ENCODE data around the gene FAM53B. TPM values are rescaled to one million over a fixed set of nuclear protein-coding genes. Genes with fewer than 3 reads are reported as not detected.

The FAM53B gene
- total and polyA plus RNA-seq, 4 experiments from 2014 or later = 7.3 to 60.7 (median 49.9) TPM

DNA sequence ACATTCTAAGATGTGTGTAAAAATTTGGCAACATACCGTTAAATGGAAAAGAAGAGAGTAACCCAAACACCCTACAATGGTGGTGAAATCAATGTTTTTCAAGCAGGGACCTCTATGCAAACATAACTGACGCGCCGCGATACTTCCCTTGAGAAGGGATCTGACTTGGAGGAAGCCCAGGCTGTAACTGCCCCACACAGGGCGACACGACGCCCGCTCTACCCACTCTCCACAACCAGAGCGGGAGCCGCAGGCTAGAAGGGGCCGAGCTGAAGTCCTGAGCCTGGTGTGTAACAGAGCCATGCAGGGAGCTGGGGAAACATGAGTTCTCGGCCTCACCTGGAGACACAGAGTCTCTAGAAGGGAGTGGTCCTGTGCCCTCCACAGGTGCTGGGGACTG, 120.2 kb downstream of the FAM53B start:
- Mint-ChIP-seq H3K4me3 (no peak overlapping the region), H3K27ac (peak overlapping the region in 5 of 7 donors; percentile 15 to 75 (median 53)), H3K4me1 (peaks cover 33 to 71% (median 50%) of the 10 kb centered on the region in 4 donors), H3K36me3 (peaks cover 4 to 24% of the 10 kb centered on the region in 2 donors), H3K27me3 (no peaks in the 10 kb centered on the region), H3K9me3 (peaks cover 0 to 2% (median 0%) of the 10 kb centered on the region in 8 donors)
- Histone ChIP-seq H3K36me3 (ENCODE audit: insufficient read depth, low read length) (peaks cover 16% of the 10 kb centered on the region), H3K4me3 (ENCODE audit: low read length in 2 of 2) (no peak overlapping the region), H3K4me1 (ENCODE audit: insufficient read depth, low read length) (peaks cover 57% of the 10 kb centered on the region), H3K27ac (ENCODE audit: low read depth, low read length) (no peak overlapping the region), H3K9me3 (ENCODE audit: control insufficient read depth in 1 of 2, low read length in 2 of 2) (no peaks in the 10 kb centered on the region), H3K27me3 (ENCODE audit: insufficient read depth, low read length) (no peaks in the 10 kb centered on the region)
- CTCF ChIA-PET (ENCODE audit: partially characterized antibody) = interaction anchor here (1.1 to 1.9 kb wide), 2 partner anchors 116 to 118 kb away, joined by 4 to 5 read pairs; no protein-coding TSS in a partner anchor
- POLR2A ChIA-PET (ENCODE audit: partially characterized antibody) = interaction anchor here (1.2 kb wide), 1 partner anchor 12 kb away, joined by 3 read pairs; no protein-coding TSS in a partner anchor
- no peak for DNase-seq
- intact Hi-C loops (cut with micrococcal nuclease) = no loop called here

DNA sequence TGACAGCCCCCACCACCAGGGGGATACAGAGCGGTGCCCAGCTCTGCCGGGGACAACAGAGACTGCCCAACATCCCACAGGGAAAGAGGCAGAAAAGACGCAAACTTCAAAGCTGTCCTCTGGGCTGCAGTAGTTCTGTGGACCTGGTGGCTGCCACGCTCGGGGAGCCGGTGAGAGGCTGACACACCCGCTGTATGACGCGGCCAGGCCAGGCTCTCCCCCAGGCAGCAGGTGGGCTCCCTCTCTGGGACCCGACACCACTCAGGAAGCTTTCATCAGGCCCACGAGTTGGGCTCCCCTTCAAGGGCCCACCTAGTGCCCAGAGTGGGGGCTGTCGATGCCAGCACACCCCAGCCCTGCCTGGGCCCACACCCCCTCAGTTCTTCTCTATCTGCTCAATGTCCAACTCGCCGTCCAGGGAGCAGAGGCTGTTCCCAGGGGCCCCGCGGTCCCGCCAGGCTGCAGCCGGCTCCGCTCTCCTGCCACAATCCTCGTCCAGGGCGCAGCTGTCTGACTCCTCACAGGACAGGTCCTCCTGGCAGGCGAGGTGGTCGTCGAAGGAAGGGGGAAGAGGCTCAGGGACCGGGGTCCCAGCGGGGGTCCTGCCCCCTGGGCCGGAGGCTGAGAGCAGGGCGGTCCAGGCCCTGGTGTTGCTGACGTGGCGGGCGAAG, 121.2 kb downstream of the FAM53B start:
- ChIA-PET CTCF (ENCODE audit: partially characterized antibody) (interaction anchor here (4.2 kb wide), 1 partner anchor 118 kb away, joined by 33 read pairs; no protein-coding TSS in a partner anchor), POLR2A (ENCODE audit: partially characterized antibody) (no interaction called here)
- no peak for DNase-seq
- Histone ChIP-seq H3K27me3 (ENCODE audit: insufficient read depth, low read length) (no peaks in the 10 kb centered on the region), H3K4me3 (ENCODE audit: low read length in 2 of 2) (no peak overlapping the region), H3K36me3 (ENCODE audit: insufficient read depth, low read length) (peaks cover 16% of the 10 kb centered on the region), H3K27ac (ENCODE audit: low read depth, low read length) (no peak overlapping the region), H3K4me1 (ENCODE audit: insufficient read depth, low read length) (peaks cover 55% of the 10 kb centered on the region), H3K9me3 (ENCODE audit: control insufficient read depth in 1 of 2, low read length in 2 of 2) (no peaks in the 10 kb centered on the region)
- no peak overlapping the region for H3K4me3 Mint-ChIP-seq
- H3K27me3 Mint-ChIP-seq = no peaks in the 10 kb centered on the region
- H3K36me3 Mint-ChIP-seq = peaks cover 4 to 29% of the 10 kb centered on the region in 2 donors
- intact Hi-C loops (cut with micrococcal nuclease) = no loop called here
- H3K4me1 Mint-ChIP-seq = peaks cover 31 to 68% (median 51%) of the 10 kb centered on the region in 4 donors
- H3K9me3 Mint-ChIP-seq = peaks cover 0 to 2% (median 0%) of the 10 kb centered on the region in 8 donors
- H3K27ac Mint-ChIP-seq = no peak overlapping the region

DNA sequence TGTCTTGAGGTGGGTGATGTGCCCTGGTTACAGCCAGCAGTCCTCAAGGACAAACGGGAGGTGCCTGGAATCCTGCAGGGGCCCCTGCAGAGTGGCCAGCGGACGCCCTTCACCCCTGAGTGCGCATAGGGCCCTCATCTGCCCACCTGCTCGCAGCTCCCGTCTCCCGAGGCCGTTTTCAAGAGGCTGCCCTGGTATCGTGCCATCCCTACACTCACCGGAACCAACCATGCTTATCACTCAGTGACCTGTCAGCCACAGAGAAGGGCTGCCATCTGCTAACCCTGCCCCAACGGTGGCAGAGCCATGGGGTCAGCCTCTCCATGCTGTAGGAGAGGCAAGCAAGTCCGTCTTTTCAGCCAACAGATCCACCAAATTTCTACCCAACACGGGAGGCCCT, 122.0 kb downstream of the FAM53B start:
- peaks cover 8 to 34% of the 10 kb centered on the region in 2 donors for H3K36me3 Mint-ChIP-seq

DNA sequence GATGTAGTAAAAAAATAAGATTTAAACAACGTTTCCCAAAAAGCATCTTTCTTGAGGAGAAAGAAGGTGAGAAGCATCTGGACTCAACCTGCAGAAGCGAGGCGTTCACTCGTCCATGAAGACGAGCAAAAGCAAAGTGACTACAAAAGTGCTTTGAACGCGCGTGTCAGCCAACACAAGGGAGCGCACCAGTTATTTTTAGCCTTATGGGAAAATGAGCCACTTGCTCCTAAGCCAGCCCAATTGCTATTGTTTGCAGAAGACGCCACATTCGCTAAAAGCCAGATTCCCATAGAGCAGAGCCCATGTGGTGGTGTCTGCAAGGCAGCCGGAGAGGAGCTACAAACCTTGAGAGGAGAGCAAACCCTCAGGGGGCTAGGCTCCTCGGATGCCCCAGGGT, 122.5 kb downstream of the FAM53B start:
- H3K4me1 ChIP-seq (ENCODE audit: insufficient read depth, low read length) = peaks cover 42% of the 10 kb centered on the region
- peak overlapping the region in 2 of 7 donors; percentile 22 to 47 for H3K27ac Mint-ChIP-seq

More for the DNA sequence above, 122.0 kb downstream of the FAM53B start:
- H3K27me3 ChIP-seq (ENCODE audit: insufficient read depth, low read length) = no peaks in the 10 kb centered on the region
- Mint-ChIP-seq H3K27me3 (no peaks in the 10 kb centered on the region), H3K9me3 (peaks cover 0 to 2% (median 0%) of the 10 kb centered on the region in 8 donors), H3K27ac (peak overlapping the region in 2 of 7 donors; percentile 13 to 43), H3K4me3 (no peak overlapping the region), H3K4me1 (peaks cover 24 to 63% (median 45%) of the 10 kb centered on the region in 4 donors)
- intact Hi-C loops (cut with micrococcal nuclease) = no loop called here
- H3K9me3 ChIP-seq (ENCODE audit: control insufficient read depth in 1 of 2, low read length in 2 of 2) = no peaks in the 10 kb centered on the region
- CTCF ChIA-PET (ENCODE audit: partially characterized antibody) = interaction anchor here (0.8 to 4.2 kb wide), 2 partner anchors 101 to 119 kb away, joined by 3 to 33 read pairs; no protein-coding TSS in a partner anchor
- no peak overlapping the region for H3K27ac ChIP-seq (ENCODE audit: low read depth, low read length)
- peaks cover 47% of the 10 kb centered on the region for H3K4me1 ChIP-seq (ENCODE audit: insufficient read depth, low read length)
- POLR2A ChIA-PET (ENCODE audit: partially characterized antibody) = no interaction called here
- no peak overlapping the region for H3K4me3 ChIP-seq (ENCODE audit: low read length in 2 of 2)
- DNase-seq = no peak
- H3K36me3 ChIP-seq (ENCODE audit: insufficient read depth, low read length) = peaks cover 16% of the 10 kb centered on the region

DNA sequence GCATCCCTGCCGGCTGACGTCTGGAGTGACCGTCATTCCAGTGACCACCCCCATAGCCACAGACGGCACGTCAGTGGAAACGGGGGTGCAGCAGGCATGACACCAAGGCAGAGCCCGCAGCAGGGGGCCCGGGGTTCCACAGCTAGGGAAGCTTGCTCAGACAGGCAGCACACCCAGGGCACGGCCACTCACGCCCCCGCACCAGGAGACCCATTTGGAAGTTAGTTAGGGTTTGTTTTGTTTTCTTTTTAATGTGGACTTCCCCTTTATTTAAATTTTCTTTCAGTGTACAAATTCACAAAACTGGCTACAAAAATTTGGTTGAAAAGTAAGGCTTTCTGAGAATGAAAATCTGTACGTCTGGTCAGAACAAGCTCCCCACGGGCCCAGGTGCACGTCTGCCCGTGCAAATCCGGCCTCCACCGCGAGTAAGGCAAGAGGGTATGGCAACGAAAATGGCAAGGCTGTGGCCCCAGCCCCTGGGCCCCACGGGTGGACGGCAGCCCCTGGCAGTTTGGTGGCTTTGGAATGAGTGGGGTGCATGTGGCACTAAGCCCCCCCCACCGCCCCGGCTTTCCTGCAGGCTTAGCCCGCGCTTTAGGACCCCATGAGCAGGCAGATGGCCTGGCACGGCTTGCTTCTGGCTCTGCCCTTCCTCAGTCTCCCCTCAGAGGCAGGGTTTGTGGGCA, 124.2 kb downstream of the FAM53B start:
- Histone ChIP-seq H3K4me3 (ENCODE audit: low read length in 2 of 2) (no peak overlapping the region), H3K36me3 (ENCODE audit: insufficient read depth, low read length) (peaks cover 16% of the 10 kb centered on the region), H3K9me3 (ENCODE audit: control insufficient read depth in 1 of 2, low read length in 2 of 2) (no peaks in the 10 kb centered on the region), H3K27me3 (ENCODE audit: insufficient read depth, low read length) (no peaks in the 10 kb centered on the region), H3K4me1 (ENCODE audit: insufficient read depth, low read length) (peaks cover 26% of the 10 kb centered on the region), H3K27ac (ENCODE audit: low read depth, low read length) (peak overlapping the region; percentile 46)
- H3K27me3 Mint-ChIP-seq = no peaks in the 10 kb centered on the region
- intact Hi-C loops (cut with micrococcal nuclease) = no loop called here
- H3K4me3 Mint-ChIP-seq = peak overlapping the region in 1 of 8 donors; percentile 29
- peaks cover 17 to 53% (median 34%) of the 10 kb centered on the region in 4 donors for H3K4me1 Mint-ChIP-seq
- CTCF ChIA-PET (ENCODE audit: partially characterized antibody) = interaction anchor here (0.7 to 4.2 kb wide), 4 partner anchors 27 to 126 kb away, joined by 3 to 33 read pairs (median 4); no protein-coding TSS in a partner anchor
- H3K9me3 Mint-ChIP-seq = peaks cover 0 to 2% (median 0%) of the 10 kb centered on the region in 8 donors
- H3K27ac Mint-ChIP-seq = peak overlapping the region in 5 of 7 donors; percentile 57 to 89 (median 76)
- peaks cover 11 to 30% of the 10 kb centered on the region in 2 donors for H3K36me3 Mint-ChIP-seq
- no peak for DNase-seq
- POLR2A ChIA-PET (ENCODE audit: partially characterized antibody) = interaction anchor here (0.7 to 1.6 kb wide), 6 partner anchors 8 to 122 kb away, joined by 3 to 8 read pairs (median 4); no protein-coding TSS in a partner anchor

More for the DNA sequence above, 122.5 kb downstream of the FAM53B start:
- ChIA-PET POLR2A (ENCODE audit: partially characterized antibody) (interaction anchor here (0.6 kb wide), 1 partner anchor 99 kb away, joined by 3 read pairs; no protein-coding TSS in a partner anchor), CTCF (ENCODE audit: partially characterized antibody) (interaction anchor here (0.8 to 4.2 kb wide), 5 partner anchors 53 to 124 kb away, joined by 3 to 33 read pairs (median 3); no protein-coding TSS in a partner anchor)
- no peak overlapping the region for H3K4me3 ChIP-seq (ENCODE audit: low read length in 2 of 2)
- H3K4me3 Mint-ChIP-seq = no peak overlapping the region
- H3K36me3 Mint-ChIP-seq = peaks cover 8 to 34% of the 10 kb centered on the region in 2 donors
- H3K9me3 Mint-ChIP-seq = peaks cover 0 to 2% (median 0%) of the 10 kb centered on the region in 8 donors
- H3K4me1 Mint-ChIP-seq = peaks cover 20 to 61% (median 40%) of the 10 kb centered on the region in 4 donors
- DNase-seq = no peak
- no peaks in the 10 kb centered on the region for H3K9me3 ChIP-seq (ENCODE audit: control insufficient read depth in 1 of 2, low read length in 2 of 2)
- H3K27me3 ChIP-seq (ENCODE audit: insufficient read depth, low read length) = no peaks in the 10 kb centered on the region
- H3K27ac ChIP-seq (ENCODE audit: low read depth, low read length) = no peak overlapping the region
- H3K36me3 ChIP-seq (ENCODE audit: insufficient read depth, low read length) = peaks cover 16% of the 10 kb centered on the region
- intact Hi-C loops (cut with micrococcal nuclease) = no loop called here
- H3K27me3 Mint-ChIP-seq = no peaks in the 10 kb centered on the region

DNA sequence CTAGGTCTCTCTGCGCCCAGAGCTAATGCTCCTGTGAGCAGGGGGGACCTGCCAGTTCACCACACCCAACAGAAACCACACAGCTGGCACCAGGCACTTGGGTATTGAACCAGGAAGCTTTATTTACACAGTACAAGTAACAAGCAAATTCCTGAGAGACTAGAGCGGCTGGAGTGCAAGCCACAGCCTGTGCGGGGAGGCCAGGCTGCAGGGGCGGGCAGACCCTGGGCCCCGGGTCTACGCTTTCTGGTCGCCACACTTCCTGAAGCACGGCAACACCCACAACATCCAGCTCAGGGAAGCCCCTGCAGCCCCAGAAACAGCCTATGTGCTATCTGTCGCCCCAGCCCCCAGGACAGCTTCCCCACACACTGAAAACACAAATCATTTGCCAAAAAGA, 125.0 kb downstream of the FAM53B start:
- no peak overlapping the region for H3K4me3 ChIP-seq (ENCODE audit: low read length in 2 of 2)
- H3K9me3 ChIP-seq (ENCODE audit: control insufficient read depth in 1 of 2, low read length in 2 of 2) = no peaks in the 10 kb centered on the region
- peaks cover 19% of the 10 kb centered on the region for H3K4me1 ChIP-seq (ENCODE audit: insufficient read depth, low read length)
- intact Hi-C loops (cut with micrococcal nuclease) = no loop called here
- Mint-ChIP-seq H3K9me3 (peaks cover 0 to 2% (median 0%) of the 10 kb centered on the region in 8 donors), H3K4me1 (peaks cover 17 to 51% (median 32%) of the 10 kb centered on the region in 4 donors), H3K4me3 (peak overlapping the region in 7 of 8 donors; percentile 9 to 65 (median 36)), H3K27me3 (no peaks in the 10 kb centered on the region), H3K36me3 (peaks cover 12 to 29% of the 10 kb centered on the region in 2 donors), H3K27ac (peak overlapping the region; percentile 64 to 89 (median 85))
- ChIA-PET POLR2A (ENCODE audit: partially characterized antibody) (interaction anchor here (0.8 to 1.5 kb wide), 6 partner anchors 29 to 123 kb away, joined by 3 to 6 read pairs (median 4); no protein-coding TSS in a partner anchor), CTCF (ENCODE audit: partially characterized antibody) (interaction anchor here (0.7 to 4.2 kb wide), 3 partner anchors 28 to 122 kb away, joined by 3 to 33 read pairs (median 4); no protein-coding TSS in a partner anchor)
- H3K27ac ChIP-seq (ENCODE audit: low read depth, low read length) = peak overlapping the region; percentile 46
- no peaks in the 10 kb centered on the region for H3K27me3 ChIP-seq (ENCODE audit: insufficient read depth, low read length)
- peaks cover 11% of the 10 kb centered on the region for H3K36me3 ChIP-seq (ENCODE audit: insufficient read depth, low read length)
- peak in 2 of 5 donors; percentile 25 to 39 for DNase-seq

All from CD4-positive, alpha-beta memory T cell (primary cell).